ENCODE data around the gene CPE. TPM values are rescaled to one million over a fixed set of nuclear protein-coding genes. Genes with fewer than 3 reads are reported as not detected.

Gene CPE
- total RNA-seq, 4 donors from 2014 or later: 126 to 272 (median 201) TPM

GRCh38 chr4:165464813-165465381 lies 86.1 kb downstream of the CPE start:
- H3K4me1 ChIP-seq: peaks cover 0 to 23% (median 0%) of the 10 kb centered on the region in 3 donors
- H3K27me3 ChIP-seq: no peaks in the 10 kb centered on the region
- ATAC-seq: no peak
- H3K4me3 ChIP-seq: no peak overlapping the region
- H3K36me3 ChIP-seq: peaks cover 0 to 24% of the 10 kb centered on the region in 2 donors
- H3K27ac ChIP-seq: no peak overlapping the region
- TF ChIP-seq, protein P1, sequence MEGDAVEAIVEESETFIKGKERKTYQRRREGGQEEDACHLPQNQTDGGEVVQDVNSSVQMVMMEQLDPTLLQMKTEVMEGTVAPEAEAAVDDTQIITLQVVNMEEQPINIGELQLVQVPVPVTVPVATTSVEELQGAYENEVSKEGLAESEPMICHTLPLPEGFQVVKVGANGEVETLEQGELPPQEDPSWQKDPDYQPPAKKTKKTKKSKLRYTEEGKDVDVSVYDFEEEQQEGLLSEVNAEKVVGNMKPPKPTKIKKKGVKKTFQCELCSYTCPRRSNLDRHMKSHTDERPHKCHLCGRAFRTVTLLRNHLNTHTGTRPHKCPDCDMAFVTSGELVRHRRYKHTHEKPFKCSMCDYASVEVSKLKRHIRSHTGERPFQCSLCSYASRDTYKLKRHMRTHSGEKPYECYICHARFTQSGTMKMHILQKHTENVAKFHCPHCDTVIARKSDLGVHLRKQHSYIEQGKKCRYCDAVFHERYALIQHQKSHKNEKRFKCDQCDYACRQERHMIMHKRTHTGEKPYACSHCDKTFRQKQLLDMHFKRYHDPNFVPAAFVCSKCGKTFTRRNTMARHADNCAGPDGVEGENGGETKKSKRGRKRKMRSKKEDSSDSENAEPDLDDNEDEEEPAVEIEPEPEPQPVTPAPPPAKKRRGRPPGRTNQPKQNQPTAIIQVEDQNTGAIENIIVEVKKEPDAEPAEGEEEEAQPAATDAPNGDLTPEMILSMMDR (IDR thresholded peaks at IDR 0.05): peak; percentile 77 to 88 (median 80)
- TF ChIP-seq EP300 (IDR thresholded peaks at IDR 0.05): no peak
- peak; percentile 8 for TF ChIP-seq POLR2AphosphoS5 (IDR thresholded peaks at IDR 0.05)
- TF ChIP-seq POLR2A (IDR thresholded peaks at IDR 0.05): no peak
- 22 to 24% methylated on average over 9 of the region's 9 CpGs for WGBS, 2 donors (ENCODE audit: low coverage in 1 of 2)
- no peaks in the 10 kb centered on the region for H3K9me3 ChIP-seq

GRCh38 chr4:165470009-165470408 lies 91.2 kb downstream of the CPE start:
- H3K9me3 ChIP-seq: no peaks in the 10 kb centered on the region
- 96 to 100% methylated on average over 1 to 2 of the region's 2 CpGs for WGBS, 2 donors (ENCODE audit: low coverage in 1 of 2)
- no peaks in the 10 kb centered on the region for H3K4me1 ChIP-seq
- H3K27me3 ChIP-seq: no peaks in the 10 kb centered on the region
- H3K36me3 ChIP-seq: peaks cover 0 to 24% of the 10 kb centered on the region in 2 donors
- no peak for ATAC-seq
- no peak for TF ChIP-seq EP300 (IDR thresholded peaks at IDR 0.05)
- TF ChIP-seq, protein P1 (IDR thresholded peaks at IDR 0.05): no peak
- no peak for TF ChIP-seq POLR2AphosphoS5 (IDR thresholded peaks at IDR 0.05)
- no peak for TF ChIP-seq POLR2A (IDR thresholded peaks at IDR 0.05)
- no peak overlapping the region for H3K27ac ChIP-seq
- no peak overlapping the region for H3K4me3 ChIP-seq

GRCh38 chr4:165472943-165473676 lies 94.3 kb downstream of the CPE start:
- Histone ChIP-seq H3K27me3 (no peaks in the 10 kb centered on the region), H3K4me3 (no peak overlapping the region), H3K27ac (no peak overlapping the region), H3K36me3 (peaks cover 0 to 13% of the 10 kb centered on the region in 2 donors), H3K4me1 (peaks cover 0 to 16% (median 0%) of the 10 kb centered on the region in 3 donors), H3K9me3 (no peaks in the 10 kb centered on the region)
- no peak for TF ChIP-seq EP300 (IDR thresholded peaks at IDR 0.05)
- TF ChIP-seq, protein P1 (IDR thresholded peaks at IDR 0.05): no peak
- TF ChIP-seq POLR2A (IDR thresholded peaks at IDR 0.05): no peak
- no peak for TF ChIP-seq POLR2AphosphoS5 (IDR thresholded peaks at IDR 0.05)
- WGBS, 2 donors (ENCODE audit: low coverage in 1 of 2): 63 to 97% methylated on average over 2 of the region's 2 CpGs
- ATAC-seq: no peak

DNA sequence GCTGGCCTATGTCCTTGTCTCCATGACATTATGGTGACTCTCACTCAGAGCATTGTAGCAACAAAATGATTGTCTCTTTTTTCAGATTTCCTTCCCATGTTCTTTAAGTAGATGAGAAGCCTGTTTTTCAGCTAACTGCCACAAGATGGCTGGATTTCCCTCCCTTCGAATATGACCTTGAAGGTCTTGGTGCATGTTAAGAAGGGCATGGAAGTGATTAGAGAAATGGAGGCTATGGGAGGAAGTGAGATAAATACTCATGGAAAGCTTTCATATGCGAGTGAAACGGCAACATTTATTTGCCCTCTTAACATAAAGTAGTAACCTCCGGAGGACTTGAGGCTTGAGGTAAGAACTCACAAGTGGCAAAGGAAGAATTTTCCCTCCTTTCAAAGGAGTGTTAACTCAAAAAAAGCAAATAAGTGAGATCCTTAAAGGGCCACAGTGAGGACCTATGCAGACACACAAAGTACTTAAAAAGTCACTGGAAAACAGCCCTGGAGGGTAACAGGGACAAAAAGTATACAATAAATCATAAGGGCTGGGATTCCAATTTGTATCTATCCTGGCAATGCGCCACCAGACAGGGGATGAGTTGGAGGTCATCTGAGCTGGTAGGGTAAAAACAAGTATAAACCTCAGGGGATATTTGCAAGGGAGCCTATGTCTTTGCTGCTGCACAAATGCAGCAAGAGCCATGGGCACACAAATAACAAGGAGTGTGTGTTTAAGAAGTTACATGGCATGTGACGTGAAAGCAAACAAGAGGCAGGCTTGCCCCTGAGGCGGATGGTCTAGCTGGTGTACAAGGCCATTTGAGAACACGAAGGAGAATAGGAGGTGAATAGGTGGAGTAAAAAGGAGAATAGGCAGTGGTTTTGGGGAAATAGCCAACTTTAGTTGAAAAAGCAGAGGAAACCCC lies 96.2 kb downstream of the CPE start:
- no peak overlapping the region for H3K27ac ChIP-seq
- WGBS, 2 donors (ENCODE audit: low coverage in 1 of 2): 76 to 84% methylated on average over 5 to 6 of the region's 8 CpGs
- no peaks in the 10 kb centered on the region for H3K27me3 ChIP-seq
- H3K9me3 ChIP-seq: no peaks in the 10 kb centered on the region
- peaks cover 0 to 16% (median 0%) of the 10 kb centered on the region in 3 donors for H3K4me1 ChIP-seq
- H3K36me3 ChIP-seq: no peaks in the 10 kb centered on the region
- TF ChIP-seq EP300 (IDR thresholded peaks at IDR 0.05) (no peak), POLR2AphosphoS5 (IDR thresholded peaks at IDR 0.05) (no peak), POLR2A (IDR thresholded peaks at IDR 0.05) (no peak)
- TF ChIP-seq, protein P1 (IDR thresholded peaks at IDR 0.05): no peak
- H3K4me3 ChIP-seq: no peak overlapping the region
- ATAC-seq: no peak
